SU-DHL-6 (cell line): ENCODE data around the gene C5AR1.

ENCODE experiments used
- EZH2phosphoT487 ChIP-seq: fragments of 200-600 bp; sonication (generic), shearing (Covaris generic); conservative IDR thresholded peaks from 2 replicates; pipeline ENCODE4 v1.6.1; 2018; ENCODE audit warnings: mild to moderate bottlenecking, antibody characterized with exemption, low read length, moderate library complexity, mixed read lengths
- TF ChIP-seq, protein P1 (sequence below): fragments of 200-600 bp; sonication (generic); IDR thresholded peaks from one replicate; pipeline ENCODE4 v1.5.1; 2017; ENCODE audit warnings: antibody characterized with exemption, mild to moderate bottlenecking, low read length, moderate library complexity; ENCODE audit not compliant: insufficient read depth, poor library complexity, severe bottlenecking

DNA sequence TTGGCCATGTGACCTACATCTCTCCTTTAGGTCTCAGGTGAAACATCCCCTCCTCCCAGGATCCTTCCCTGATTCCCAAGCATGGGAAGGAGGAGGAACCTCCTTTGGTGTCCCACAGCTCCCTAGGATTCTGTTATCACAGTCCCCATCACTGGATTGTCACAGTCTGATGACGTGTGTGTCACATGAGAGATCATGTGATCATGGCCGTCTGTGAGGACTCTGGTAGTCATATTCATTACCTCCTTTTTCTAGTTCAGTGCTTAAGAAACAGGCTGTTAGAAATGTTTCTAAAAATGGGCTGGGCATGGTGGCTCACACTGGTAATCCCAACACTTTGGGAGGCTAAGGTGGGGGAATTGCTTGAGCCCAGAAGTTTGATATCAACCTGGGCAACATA is 42.4 kb downstream of the C5AR1 start:
- TF ChIP-seq, protein P1, sequence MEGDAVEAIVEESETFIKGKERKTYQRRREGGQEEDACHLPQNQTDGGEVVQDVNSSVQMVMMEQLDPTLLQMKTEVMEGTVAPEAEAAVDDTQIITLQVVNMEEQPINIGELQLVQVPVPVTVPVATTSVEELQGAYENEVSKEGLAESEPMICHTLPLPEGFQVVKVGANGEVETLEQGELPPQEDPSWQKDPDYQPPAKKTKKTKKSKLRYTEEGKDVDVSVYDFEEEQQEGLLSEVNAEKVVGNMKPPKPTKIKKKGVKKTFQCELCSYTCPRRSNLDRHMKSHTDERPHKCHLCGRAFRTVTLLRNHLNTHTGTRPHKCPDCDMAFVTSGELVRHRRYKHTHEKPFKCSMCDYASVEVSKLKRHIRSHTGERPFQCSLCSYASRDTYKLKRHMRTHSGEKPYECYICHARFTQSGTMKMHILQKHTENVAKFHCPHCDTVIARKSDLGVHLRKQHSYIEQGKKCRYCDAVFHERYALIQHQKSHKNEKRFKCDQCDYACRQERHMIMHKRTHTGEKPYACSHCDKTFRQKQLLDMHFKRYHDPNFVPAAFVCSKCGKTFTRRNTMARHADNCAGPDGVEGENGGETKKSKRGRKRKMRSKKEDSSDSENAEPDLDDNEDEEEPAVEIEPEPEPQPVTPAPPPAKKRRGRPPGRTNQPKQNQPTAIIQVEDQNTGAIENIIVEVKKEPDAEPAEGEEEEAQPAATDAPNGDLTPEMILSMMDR, result no peak
- TF ChIP-seq EZH2phosphoT487, result no peak
